Hippocampal formation (tissue), 2 donors: ENCODE measurements around the gene GRHPR.

Experiments
- DNase-seq, 2 donors: peaks; one replicate each; lab custom pipeline; 2025; lab: John Stamatoyannopoulos, UW

Gene GRHPR

DNA sequence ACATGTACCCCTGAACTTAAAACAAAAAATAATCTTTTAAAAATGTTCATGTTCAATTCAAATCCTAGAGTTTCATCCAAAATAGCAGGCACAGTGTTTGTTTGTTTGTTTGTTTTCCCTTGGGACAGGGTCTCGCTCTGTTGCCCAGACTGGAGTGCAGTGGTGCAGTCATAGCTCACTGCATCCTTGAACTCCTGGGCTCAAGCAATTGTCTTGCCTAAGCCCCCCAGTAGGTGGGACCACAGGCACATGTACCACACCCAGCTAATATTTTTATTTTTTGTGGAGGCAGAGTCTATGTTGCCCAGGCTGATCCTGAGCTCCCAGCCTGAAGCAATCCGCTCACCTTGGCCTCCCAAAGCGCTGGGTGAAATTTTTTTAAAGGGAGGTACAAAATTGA lies 58.3 kb downstream of the GRHPR start:
- DNase-seq = no peak

DNA sequence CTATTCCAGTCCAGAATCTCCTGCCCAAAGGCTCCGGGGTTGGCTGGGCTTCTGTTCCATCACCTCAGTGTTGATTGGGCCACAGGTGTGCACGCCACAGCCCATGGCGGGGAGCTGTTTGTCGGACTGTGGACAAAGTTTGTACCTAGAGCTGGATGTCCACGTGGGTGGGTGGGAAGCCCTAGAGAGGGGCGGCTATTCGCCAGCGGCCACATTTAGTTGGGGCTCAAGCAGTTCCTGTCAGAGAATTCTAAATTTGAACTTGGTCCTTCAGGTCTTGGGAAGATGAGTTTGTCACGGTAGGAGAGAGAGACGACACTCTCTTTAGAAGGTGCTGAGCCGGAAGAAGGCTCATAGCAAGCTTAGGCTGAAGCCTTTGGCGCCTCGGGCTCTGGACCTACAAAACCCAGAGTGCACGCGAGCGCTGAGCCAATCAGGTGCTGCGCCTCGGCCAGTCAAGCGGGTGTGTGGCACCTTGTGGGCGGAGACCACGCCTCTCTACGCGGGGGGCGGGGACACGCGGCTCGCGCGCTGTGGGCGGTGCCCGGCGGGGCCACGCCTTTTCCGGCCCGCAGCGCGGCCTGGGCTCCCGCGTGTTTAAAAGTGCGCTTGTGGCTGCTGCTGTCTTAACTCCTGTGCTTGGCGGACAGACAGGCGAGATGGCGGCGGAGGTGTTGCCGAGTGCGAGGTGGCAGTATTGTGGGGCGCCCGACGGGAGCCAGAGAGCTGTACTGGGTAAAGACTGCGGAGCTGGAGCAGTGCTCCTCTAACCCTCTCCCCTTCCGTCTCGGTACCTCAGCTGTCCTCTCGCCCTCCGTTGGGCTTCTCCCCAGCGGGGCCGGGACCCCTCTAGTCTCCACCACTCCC lies 63.1 kb downstream of the GRHPR start, which contains the start of gene POLR1E:
Gene POLR1E (plus strand): TSS at position 560 of the 867 bp plus-strand sequence. CDS start 100 bp downstream, at position 660.
- DNase-seq = peak; percentile 79 to 84

- DNase-seq = no peak
Measured at GRCh38 chr9:37486256-37486615, 63.7 kb downstream of the GRHPR start.
